Middle frontal gyrus (tissue), 1 donor: Measurements from ENCODE around the gene MDM1.
A peak's percentile ranks its signal among the peaks of the same experiment; 100 is the strongest.

Experiments used
- DNase-seq: peaks from one replicate; pipeline ENCODE4 v3.0.0-alpha.2; 2015; ENCODE audit warnings: low spot score; ENCODE audit errors: extremely low spot score

The MDM1 gene, protein sequence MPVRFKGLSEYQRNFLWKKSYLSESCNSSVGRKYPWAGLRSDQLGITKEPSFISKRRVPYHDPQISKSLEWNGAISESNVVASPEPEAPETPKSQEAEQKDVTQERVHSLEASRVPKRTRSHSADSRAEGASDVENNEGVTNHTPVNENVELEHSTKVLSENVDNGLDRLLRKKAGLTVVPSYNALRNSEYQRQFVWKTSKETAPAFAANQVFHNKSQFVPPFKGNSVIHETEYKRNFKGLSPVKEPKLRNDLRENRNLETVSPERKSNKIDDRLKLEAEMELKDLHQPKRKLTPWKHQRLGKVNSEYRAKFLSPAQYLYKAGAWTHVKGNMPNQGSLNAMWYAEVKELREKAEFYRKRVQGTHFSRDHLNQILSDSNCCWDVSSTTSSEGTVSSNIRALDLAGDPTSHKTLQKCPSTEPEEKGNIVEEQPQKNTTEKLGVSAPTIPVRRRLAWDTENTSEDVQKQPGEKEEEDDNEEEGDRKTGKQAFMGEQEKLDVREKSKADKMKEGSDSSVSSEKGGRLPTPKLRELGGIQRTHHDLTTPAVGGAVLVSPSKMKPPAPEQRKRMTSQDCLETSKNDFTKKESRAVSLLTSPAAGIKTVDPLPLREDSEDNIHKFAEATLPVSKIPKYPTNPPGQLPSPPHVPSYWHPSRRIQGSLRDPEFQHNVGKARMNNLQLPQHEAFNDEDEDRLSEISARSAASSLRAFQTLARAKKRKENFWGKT

DNA sequence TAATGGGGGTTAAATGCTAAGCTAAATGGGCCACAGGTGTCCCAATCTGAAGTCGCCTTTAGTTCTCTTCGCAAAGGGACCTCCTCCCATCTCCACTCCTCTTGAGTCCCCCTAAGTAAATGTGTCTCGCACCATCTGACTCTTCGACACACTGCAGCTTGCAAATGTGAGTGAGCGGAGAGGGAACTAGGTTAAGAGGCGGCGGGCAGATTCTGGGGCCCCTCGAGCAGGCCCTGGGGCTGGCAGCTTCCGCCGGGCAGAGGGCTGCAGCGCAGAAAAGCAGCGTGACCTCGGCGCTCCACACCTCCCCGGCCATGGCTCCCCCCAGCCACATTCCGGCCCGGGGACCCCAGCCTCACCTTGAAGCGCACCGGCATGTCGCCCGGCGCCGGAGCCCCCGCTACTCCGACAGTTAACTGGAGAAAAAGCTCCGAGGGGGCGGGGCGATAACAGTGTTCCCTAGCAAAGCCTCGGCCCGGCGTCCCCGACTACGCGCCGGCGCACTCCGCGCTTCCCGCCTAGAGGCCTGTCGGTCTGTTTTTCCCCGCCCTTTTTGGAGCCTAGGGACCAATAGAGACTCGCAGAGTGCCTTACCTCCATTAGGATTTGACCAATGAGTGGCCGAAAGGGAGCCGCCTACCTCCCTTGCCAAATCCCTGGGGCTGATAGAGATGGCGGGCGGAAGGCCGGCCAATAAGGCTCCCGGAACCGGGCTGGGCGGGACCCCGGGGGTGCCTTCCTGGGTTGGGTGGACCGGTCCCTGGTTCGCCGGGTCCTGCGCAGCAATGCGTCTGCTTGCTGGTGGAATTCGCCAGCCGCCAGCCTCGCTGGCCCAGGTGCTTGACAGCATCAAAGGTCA, at the start of gene MDM1:
TSS of gene MDM1 (minus strand) at position 494 of the 859 bp plus-strand sequence. CDS start at position 377, 117 bp downstream.
- peak; percentile 99 for DNase-seq

- DNase-seq: no peak
Observed at GRCh38 chr12:68381476-68382219, 49.5 kb upstream of the MDM1 start.

GRCh38 chr12:68378872-68379606, 46.9 kb upstream of the MDM1 start:
- no peak for DNase-seq

DNA sequence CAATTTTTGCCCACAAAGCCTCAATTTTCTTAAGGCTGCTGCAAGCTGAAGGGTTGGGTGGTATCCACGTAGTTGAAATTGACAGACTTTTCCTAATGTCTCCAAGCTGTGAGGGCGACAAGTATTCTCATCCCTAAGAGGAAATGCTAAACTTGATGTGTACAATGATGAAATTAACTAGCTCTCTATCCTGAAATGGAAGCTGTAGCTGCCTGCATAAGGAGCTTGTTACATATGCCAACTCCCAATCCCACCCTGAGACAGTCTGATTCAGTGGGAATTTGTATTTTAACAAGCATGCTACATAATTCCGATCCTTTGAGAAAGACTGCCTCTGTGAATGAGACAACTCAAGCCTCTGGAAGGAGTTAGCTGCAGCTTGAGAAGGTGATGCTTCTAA, 45.7 kb upstream of the MDM1 start:
- DNase-seq: no peak

- DNase-seq: no peak
Observed at GRCh38 chr12:68376901-68377300, 44.7 kb upstream of the MDM1 start.

DNA sequence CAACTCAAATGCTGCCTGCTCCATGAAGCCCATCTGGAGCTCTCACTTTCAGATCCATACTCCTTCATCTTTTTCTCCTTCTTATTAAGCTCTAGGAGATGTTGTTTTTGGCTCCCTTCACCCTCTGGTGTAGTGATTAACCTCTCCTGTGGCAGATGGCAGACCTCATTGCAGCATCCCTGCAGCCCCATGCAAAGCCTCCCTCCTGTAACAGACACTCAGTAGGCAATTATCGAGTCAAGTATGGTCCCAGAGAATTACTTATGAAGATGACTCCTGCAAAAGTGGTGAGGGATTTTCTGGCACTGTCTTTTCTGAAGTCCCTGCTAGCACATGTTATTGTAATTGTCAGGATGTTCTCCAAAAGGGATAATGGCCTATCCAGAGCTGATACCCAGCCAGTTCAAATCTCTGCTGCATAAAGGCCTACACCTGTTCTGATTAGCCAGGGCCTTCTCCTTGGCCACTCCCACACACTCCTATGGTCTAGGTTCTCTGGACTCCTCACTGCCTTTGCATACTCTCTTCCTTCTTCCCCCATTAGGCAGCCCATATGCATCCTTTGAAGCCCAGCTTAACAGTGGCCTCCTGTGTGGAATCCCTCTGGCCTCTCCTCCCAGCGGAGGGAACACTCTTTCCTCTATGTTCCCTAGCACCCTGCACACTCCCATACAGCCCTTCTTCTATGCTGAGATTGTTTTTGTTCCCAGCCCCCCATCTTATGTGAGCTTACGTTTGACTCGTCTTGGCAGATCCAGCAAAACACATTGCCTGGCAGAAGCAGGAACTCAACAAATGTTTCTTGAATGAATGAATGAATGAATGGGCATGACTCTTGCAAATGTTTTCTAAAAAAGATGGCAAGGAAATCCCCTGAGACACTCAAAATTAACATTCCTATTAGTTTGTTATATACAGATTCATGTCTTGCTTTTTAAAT, 43.9 kb upstream of the MDM1 start:
- no peak for DNase-seq

GRCh38 chr12:68374307-68374982, 42.3 kb upstream of the MDM1 start:
- no peak for DNase-seq

- DNase-seq: no peak
Observed at GRCh38 chr12:68370667-68371066, 38.5 kb upstream of the MDM1 start.

DNA sequence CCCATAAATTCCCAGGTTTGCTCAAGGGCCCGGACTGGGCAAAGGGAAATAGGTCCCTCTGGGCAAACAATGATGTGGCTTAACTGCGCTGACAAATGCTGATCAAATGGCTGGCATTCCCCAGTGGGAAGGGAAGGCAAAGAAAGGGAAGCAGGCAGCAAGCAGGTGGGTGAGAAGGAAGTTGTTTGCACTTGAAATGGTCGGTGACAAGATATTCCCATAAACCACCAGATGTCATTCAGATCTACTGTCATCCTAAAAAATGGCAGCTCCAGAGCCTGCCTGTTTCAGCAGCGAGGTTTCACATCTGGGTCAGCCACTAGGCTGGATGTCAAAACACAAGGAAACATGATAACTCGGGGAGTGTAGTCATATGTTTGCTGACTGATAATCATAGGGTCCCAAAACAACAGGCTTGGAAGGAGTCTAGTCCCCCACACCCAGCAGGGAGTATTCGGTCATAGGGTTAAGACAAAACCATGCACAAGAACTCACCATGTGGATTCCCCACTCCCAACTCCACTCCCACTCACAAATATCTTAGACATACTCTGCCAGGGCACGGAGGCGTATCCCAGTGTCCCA, 37.9 kb upstream of the MDM1 start:
- DNase-seq: no peak

- no peak for DNase-seq
Observed at GRCh38 chr12:68368327-68368726, 36.2 kb upstream of the MDM1 start.

DNA sequence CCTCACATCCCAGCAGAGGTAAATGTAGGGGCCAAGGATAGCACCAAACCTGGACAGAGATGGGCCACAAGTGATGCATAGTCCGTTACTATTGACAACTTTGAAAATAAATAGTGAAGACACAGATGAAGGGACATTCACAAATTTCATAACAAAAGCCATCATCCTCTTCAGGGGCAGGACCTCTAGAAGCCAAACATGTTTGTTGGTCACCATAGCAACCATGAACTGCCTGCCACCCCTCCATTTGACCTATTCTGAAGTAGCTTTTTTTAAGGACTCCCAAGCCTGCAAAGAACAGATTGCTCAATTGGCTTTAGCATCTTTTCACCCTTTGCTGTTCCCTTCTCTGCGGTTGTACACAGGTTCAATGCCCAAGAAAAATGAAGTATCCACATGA, 35.7 kb upstream of the MDM1 start:
- no peak for DNase-seq

DNA sequence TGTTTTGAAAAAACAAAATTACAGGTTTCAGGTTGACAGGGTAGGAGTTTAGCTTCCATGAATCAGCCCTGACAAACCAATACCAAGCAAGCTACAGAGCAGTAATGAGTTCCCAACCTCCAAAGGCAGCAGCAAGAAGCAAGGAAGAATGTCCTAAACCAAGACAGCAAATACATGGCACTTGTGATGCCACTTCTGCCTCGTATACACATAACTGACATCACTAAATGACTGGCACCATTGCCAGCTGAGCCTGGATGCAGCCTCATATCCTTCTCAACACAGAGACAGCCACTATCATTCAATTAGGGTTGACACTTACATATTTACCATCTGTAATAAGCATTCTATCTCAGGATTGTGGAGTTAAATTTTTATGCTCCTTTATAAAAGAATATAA, 35.0 kb upstream of the MDM1 start:
- no peak for DNase-seq

- DNase-seq: peak; percentile 6
Observed at GRCh38 chr12:68364893-68365725, 32.9 kb upstream of the MDM1 start.

DNA sequence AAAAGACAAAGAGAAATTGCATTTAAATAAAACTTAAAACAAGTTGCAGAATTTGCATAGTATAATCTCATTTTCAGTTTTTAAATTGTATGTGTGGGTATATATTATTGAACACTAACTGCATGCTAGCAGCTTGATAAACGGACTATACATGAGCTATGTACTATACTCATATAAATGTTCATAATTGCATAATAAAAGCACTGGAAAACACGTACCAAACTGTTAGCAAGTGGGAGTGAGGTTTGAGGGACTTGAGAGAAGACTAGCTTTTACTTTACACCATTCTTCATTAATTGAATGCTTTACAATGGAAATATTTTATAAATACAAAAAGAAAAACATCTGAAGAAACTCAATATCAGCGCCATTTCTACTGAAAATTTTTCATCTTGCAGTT, 32.2 kb upstream of the MDM1 start:
- DNase-seq: no peak

DNA sequence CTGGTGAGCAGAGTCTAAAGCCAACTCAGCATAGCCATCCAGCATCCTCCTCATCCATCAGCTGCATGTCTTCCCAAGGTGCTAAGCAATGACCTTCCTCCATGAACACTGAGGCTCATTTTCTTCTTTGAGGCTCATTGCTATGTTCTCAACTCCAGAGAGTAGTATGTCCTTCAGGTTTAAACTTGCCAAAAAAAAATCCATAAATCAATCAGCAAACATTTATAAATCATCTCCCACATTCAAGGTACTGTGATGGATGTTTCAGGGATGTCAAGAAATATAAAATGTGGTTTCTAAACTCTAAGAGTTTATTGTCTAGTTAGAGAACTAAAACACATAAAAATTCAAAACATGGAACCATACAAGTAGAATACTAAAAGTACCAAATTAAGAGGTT, 29.8 kb upstream of the MDM1 start:
- DNase-seq: no peak

- no peak for DNase-seq
Observed at GRCh38 chr12:68359674-68360073, 27.5 kb upstream of the MDM1 start.
